NOMO-1 (cell line): ENCODE data around the gene NDUFB1.

ENCODE experiments used
- DNase-seq, 2 experiments: peaks; one replicate each; lab custom pipeline; 2025; ENCODE audit not compliant: unreplicated experiment in 2 of 2; lab: John Stamatoyannopoulos, UW

Gene NDUFB1

GRCh38 chr14:92103363-92103989, 18.0 kb downstream of the NDUFB1 start:
- DNase-seq = peak in 1 of 2 experiments; percentile 17

GRCh38 chr14:92099802-92100201, 21.7 kb downstream of the NDUFB1 start:
- DNase-seq = no peak

- DNase-seq = no peak
Measured at GRCh38 chr14:92093320-92093719, 28.2 kb downstream of the NDUFB1 start.

GRCh38 chr14:92088494-92088893, 33.0 kb downstream of the NDUFB1 start:
- no peak for DNase-seq

- peak; percentile 68 to 92 for DNase-seq
Measured at GRCh38 chr14:92074555-92074954, 47.0 kb downstream of the NDUFB1 start.
